T-helper 1 cell treated with Interleukin-12 subunit alpha and Interleukin-12 subunit beta and Interleukin-4 antibody, amounts not matched to agents 30 μg/mL and 1 μg/mL, for 36 hours (primary cell): ENCODE results near the gene RIMBP3C.
"Not testable (repeated sequence)": the region's sequence is repeated elsewhere in the genome, so short reads cannot be mapped to it uniquely, and the experiment has no call there.

ENCODE experiments used
- H3K27ac Mint-ChIP-seq: one replicate; pipeline ENCODE4 v1.8.0; 2021; ENCODE audit warnings: mild to moderate bottlenecking, mixed read lengths
- H3K27me3 Mint-ChIP-seq: one replicate; pipeline ENCODE4 v1.8.0; 2021; ENCODE audit warnings: low read depth, mixed read lengths
- H3K36me3 Mint-ChIP-seq: one replicate; pipeline ENCODE4 v1.8.0; 2021; ENCODE audit warnings: low read depth, mixed read lengths
- H3K4me1 Mint-ChIP-seq: one replicate; pipeline ENCODE4 v1.8.0; 2021; ENCODE audit warnings: low read depth, mixed read lengths
- H3K4me3 Mint-ChIP-seq: one replicate; pipeline ENCODE4 v1.8.0; 2021; ENCODE audit warnings: mild to moderate bottlenecking, moderate library complexity, mixed read lengths
- H3K9me3 Mint-ChIP-seq: one replicate; pipeline ENCODE4 v1.8.0; 2021; ENCODE audit warnings: mixed read lengths

The RIMBP3C gene

GRCh38 chr22:21585389-21585788 lies 34.1 kb upstream of the RIMBP3C start:
- H3K36me3 Mint-ChIP-seq = peaks cover 10% of the 10 kb centered on the region
- no peaks in the 10 kb centered on the region for H3K9me3 Mint-ChIP-seq
- peaks cover 29% of the 10 kb centered on the region for H3K4me1 Mint-ChIP-seq
- H3K4me3 Mint-ChIP-seq = no peak overlapping the region
- H3K27ac Mint-ChIP-seq = no peak overlapping the region
- no peaks in the 10 kb centered on the region for H3K27me3 Mint-ChIP-seq

GRCh38 chr22:21582801-21583740 lies 31.8 kb upstream of the RIMBP3C start:
- Mint-ChIP-seq H3K36me3 (peaks cover 6% of the 10 kb centered on the region), H3K27ac (peak overlapping the region; percentile 23), H3K4me1 (peaks cover 23% of the 10 kb centered on the region), H3K9me3 (no peaks in the 10 kb centered on the region), H3K27me3 (no peaks in the 10 kb centered on the region), H3K4me3 (no peak overlapping the region)

GRCh38 chr22:21581009-21581713 lies 29.9 kb upstream of the RIMBP3C start:
- H3K36me3 Mint-ChIP-seq, H3K27me3 Mint-ChIP-seq, H3K4me3 Mint-ChIP-seq, H3K9me3 Mint-ChIP-seq, H3K27ac Mint-ChIP-seq: not testable (repeated sequence)
- peaks cover 19% of the 10 kb centered on the region for H3K4me1 Mint-ChIP-seq

- peaks cover 17% of the 10 kb centered on the region for H3K4me1 Mint-ChIP-seq
- H3K4me3 Mint-ChIP-seq, H3K36me3 Mint-ChIP-seq, H3K9me3 Mint-ChIP-seq, H3K27ac Mint-ChIP-seq, H3K27me3 Mint-ChIP-seq: not testable (repeated sequence)
Measured at GRCh38 chr22:21580623-21581007, 29.4 kb upstream of the RIMBP3C start.

GRCh38 chr22:21579474-21579851 lies 28.2 kb upstream of the RIMBP3C start:
- peaks cover 12% of the 10 kb centered on the region for H3K4me1 Mint-ChIP-seq
- no peak overlapping the region for H3K4me3 Mint-ChIP-seq
- no peak overlapping the region for H3K27ac Mint-ChIP-seq
- no peaks in the 10 kb centered on the region for H3K9me3 Mint-ChIP-seq
- H3K36me3 Mint-ChIP-seq = no peaks in the 10 kb centered on the region
- H3K27me3 Mint-ChIP-seq = no peaks in the 10 kb centered on the region

GRCh38 chr22:21573750-21574494 lies 22.7 kb upstream of the RIMBP3C start:
- peaks cover 16% of the 10 kb centered on the region for H3K36me3 Mint-ChIP-seq
- no peak overlapping the region for H3K4me3 Mint-ChIP-seq
- peaks cover 39% of the 10 kb centered on the region for H3K4me1 Mint-ChIP-seq
- no peaks in the 10 kb centered on the region for H3K9me3 Mint-ChIP-seq
- H3K27me3 Mint-ChIP-seq = no peaks in the 10 kb centered on the region
- peak overlapping the region; percentile 23 for H3K27ac Mint-ChIP-seq

- peaks cover 41% of the 10 kb centered on the region for H3K4me1 Mint-ChIP-seq
Measured at GRCh38 chr22:21573293-21573734, 22.1 kb upstream of the RIMBP3C start.

GRCh38 chr22:21571679-21572078 lies 20.4 kb upstream of the RIMBP3C start:
- H3K36me3 Mint-ChIP-seq = peaks cover 23% of the 10 kb centered on the region
- no peaks in the 10 kb centered on the region for H3K27me3 Mint-ChIP-seq
- H3K4me3 Mint-ChIP-seq = peak overlapping the region; percentile 39
- H3K27ac Mint-ChIP-seq = peak overlapping the region; percentile 79
- H3K9me3 Mint-ChIP-seq = no peaks in the 10 kb centered on the region
- H3K4me1 Mint-ChIP-seq = peaks cover 36% of the 10 kb centered on the region

More at GRCh38 chr22:21573293-21573734, 22.1 kb upstream of the RIMBP3C start:
- peaks cover 20% of the 10 kb centered on the region for H3K36me3 Mint-ChIP-seq
- H3K9me3 Mint-ChIP-seq = no peaks in the 10 kb centered on the region
- H3K27ac Mint-ChIP-seq = no peak overlapping the region
- H3K4me3 Mint-ChIP-seq = no peak overlapping the region
- no peaks in the 10 kb centered on the region for H3K27me3 Mint-ChIP-seq

- Mint-ChIP-seq H3K9me3 (no peaks in the 10 kb centered on the region), H3K4me1 (peaks cover 38% of the 10 kb centered on the region), H3K27ac (peak overlapping the region; percentile 53), H3K27me3 (no peaks in the 10 kb centered on the region), H3K4me3 (peak overlapping the region; percentile 16), H3K36me3 (peaks cover 23% of the 10 kb centered on the region)
Measured at GRCh38 chr22:21570398-21570797, 19.1 kb upstream of the RIMBP3C start.

GRCh38 chr22:21569459-21570170 lies 18.4 kb upstream of the RIMBP3C start:
- H3K4me1 Mint-ChIP-seq = peaks cover 38% of the 10 kb centered on the region
- H3K36me3 Mint-ChIP-seq = peaks cover 23% of the 10 kb centered on the region
- peak overlapping the region; percentile 85 for H3K27ac Mint-ChIP-seq
- H3K27me3 Mint-ChIP-seq = no peaks in the 10 kb centered on the region
- peak overlapping the region; percentile 96 for H3K4me3 Mint-ChIP-seq
- H3K9me3 Mint-ChIP-seq = no peaks in the 10 kb centered on the region

- Mint-ChIP-seq H3K27ac (peak overlapping the region; percentile 94), H3K4me1 (peaks cover 34% of the 10 kb centered on the region), H3K36me3 (peaks cover 23% of the 10 kb centered on the region), H3K4me3 (peak overlapping the region; percentile 96)
- H3K27me3 Mint-ChIP-seq, H3K9me3 Mint-ChIP-seq: not testable (repeated sequence)
Measured at GRCh38 chr22:21569076-21569427, 17.8 kb upstream of the RIMBP3C start.

- H3K27ac Mint-ChIP-seq = peak overlapping the region; percentile 94
- peak overlapping the region; percentile 96 for H3K4me3 Mint-ChIP-seq
- H3K4me1 Mint-ChIP-seq = peaks cover 34% of the 10 kb centered on the region
- peaks cover 23% of the 10 kb centered on the region for H3K36me3 Mint-ChIP-seq
- H3K9me3 Mint-ChIP-seq = no peaks in the 10 kb centered on the region
- no peaks in the 10 kb centered on the region for H3K27me3 Mint-ChIP-seq
Measured at GRCh38 chr22:21568347-21569075, 17.2 kb upstream of the RIMBP3C start.

GRCh38 chr22:21567456-21568346 lies 16.4 kb upstream of the RIMBP3C start, which contains the start of gene UBE2L3:
Gene UBE2L3 (plus strand): TSS chr22:21567714. CDS start chr22:21567745, 31 bp downstream.
- Mint-ChIP-seq H3K27ac (peak within 1 kb of the TSS; percentile 94), H3K9me3 (no peaks in the 10 kb centered on the region), H3K36me3 (peaks cover 18% of the 10 kb centered on the region), H3K4me1 (peaks cover 27% of the 10 kb centered on the region), H3K27me3 (no peaks in the 10 kb centered on the region), H3K4me3 (peak within 1 kb of the TSS; percentile 96)
